SK-N-SH (cell line): ENCODE measurements around the gene KRTAP5-9.

ENCODE experiments used
- EP300 ChIP-seq, 2 experiments: IDR thresholded peaks; 2 replicates each; pipeline versions ENCODE4 v1.4.0 to v1.6.1; 2012; ENCODE audit warnings: borderline replicate concordance in 1 of 2, low read depth in 1 of 2, low read length in 1 of 2
- JUND ChIP-seq: IDR thresholded peaks from 2 replicates; pipeline ENCODE4 v1.4.0; 2012
- POLR2AphosphoS5 ChIP-seq: IDR thresholded peaks from 2 replicates; pipeline ENCODE4 v1.6.1; 2012; ENCODE audit warnings: low read depth, low read length
- REST ChIP-seq: IDR thresholded peaks from 2 replicates; pipeline ENCODE4 v1.6.1; 2012; ENCODE audit warnings: mild to moderate bottlenecking, low read depth, low read length, moderate library complexity
- RXRA ChIP-seq: IDR thresholded peaks from 2 replicates; pipeline ENCODE4 v1.4.0; 2012; ENCODE audit warnings: low read depth, mild to moderate bottlenecking, borderline replicate concordance
- TEAD4 ChIP-seq: IDR thresholded peaks from 2 replicates; pipeline ENCODE4 v1.4.0; 2012; ENCODE audit warnings: mild to moderate bottlenecking, borderline replicate concordance; ENCODE audit not compliant: insufficient read depth
- TF ChIP-seq, protein P1 (sequence below): fragments of 200-600 bp; sonication (generic); IDR thresholded peaks from 2 replicates; pipeline ENCODE4 v1.6.1; 2017; ENCODE audit warnings: antibody characterized with exemption, mild to moderate bottlenecking, moderate library complexity
- TF ChIP-seq, protein P2 (sequence below): fragments of 150-350 bp; IDR thresholded peaks from 2 replicates; pipeline ENCODE4 v1.6.1; 2016; ENCODE audit warnings: mild to moderate bottlenecking, low read depth, low read length
- TF ChIP-seq, protein P3 (sequence below): IDR thresholded peaks from 2 replicates; pipeline ENCODE4 v1.4.0; 2012; ENCODE audit warnings: low read depth, borderline replicate concordance

DNA sequence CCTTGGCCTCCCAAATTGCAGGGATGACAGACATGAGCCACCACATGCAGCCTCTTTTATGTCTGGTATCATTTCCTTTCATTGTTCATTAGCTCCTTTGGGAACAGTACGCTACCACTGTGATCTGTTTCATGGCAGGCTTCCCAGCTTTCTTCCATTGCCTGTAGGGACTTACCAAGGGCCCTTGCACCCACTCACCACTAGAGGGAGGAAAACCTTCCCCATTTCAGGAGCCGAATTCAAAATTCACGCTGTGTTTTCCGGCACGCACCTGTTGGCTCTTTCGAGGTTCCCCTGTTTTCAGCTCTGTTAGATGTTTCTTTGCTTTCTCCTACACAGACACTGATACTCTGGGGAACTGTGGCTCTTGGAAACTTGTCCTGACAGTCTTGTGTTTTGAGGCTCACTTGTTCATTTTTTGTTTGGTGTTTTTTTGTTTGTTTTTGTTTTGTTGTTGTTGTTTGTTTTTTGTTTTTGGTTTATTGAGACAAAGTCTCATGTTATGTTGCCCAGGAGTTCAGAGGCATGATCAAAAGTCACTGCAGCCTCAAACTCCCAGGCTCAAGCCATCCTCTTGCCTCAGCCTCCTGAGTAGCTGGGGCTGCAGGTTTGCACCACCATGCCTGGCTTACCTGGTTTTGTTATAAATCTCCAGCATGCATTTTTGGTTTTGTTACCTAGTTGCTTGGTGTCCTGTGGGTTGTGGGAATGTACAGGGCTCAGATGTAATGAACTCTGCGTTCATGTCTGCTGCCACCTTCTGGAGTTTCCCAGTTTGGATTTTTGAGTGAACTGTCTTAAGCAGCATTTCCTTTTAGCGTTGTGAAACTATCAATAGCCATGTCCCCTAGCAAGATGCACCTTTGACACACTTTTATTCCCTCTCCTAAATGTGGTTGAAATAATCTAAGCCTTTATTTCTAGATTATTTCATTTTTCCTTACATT, 32.1 kb downstream of the KRTAP5-9 start:
- TF ChIP-seq JUND (no peak), TEAD4 (no peak), EP300 (IDR thresholded peaks at IDR 0.05; ENCODE audit: borderline replicate concordance in 1 of 2, low read depth in 1 of 2, low read length in 1 of 2) (no peak), REST (no peak), POLR2AphosphoS5 (no peak), RXRA (no peak)
- TF ChIP-seq, protein P1, sequence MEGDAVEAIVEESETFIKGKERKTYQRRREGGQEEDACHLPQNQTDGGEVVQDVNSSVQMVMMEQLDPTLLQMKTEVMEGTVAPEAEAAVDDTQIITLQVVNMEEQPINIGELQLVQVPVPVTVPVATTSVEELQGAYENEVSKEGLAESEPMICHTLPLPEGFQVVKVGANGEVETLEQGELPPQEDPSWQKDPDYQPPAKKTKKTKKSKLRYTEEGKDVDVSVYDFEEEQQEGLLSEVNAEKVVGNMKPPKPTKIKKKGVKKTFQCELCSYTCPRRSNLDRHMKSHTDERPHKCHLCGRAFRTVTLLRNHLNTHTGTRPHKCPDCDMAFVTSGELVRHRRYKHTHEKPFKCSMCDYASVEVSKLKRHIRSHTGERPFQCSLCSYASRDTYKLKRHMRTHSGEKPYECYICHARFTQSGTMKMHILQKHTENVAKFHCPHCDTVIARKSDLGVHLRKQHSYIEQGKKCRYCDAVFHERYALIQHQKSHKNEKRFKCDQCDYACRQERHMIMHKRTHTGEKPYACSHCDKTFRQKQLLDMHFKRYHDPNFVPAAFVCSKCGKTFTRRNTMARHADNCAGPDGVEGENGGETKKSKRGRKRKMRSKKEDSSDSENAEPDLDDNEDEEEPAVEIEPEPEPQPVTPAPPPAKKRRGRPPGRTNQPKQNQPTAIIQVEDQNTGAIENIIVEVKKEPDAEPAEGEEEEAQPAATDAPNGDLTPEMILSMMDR, result peak; percentile 67
- TF ChIP-seq, protein P2, sequence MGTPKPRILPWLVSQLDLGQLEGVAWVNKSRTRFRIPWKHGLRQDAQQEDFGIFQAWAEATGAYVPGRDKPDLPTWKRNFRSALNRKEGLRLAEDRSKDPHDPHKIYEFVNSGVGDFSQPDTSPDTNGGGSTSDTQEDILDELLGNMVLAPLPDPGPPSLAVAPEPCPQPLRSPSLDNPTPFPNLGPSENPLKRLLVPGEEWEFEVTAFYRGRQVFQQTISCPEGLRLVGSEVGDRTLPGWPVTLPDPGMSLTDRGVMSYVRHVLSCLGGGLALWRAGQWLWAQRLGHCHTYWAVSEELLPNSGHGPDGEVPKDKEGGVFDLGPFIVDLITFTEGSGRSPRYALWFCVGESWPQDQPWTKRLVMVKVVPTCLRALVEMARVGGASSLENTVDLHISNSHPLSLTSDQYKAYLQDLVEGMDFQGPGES, result no peak
- TF ChIP-seq, protein P3, sequence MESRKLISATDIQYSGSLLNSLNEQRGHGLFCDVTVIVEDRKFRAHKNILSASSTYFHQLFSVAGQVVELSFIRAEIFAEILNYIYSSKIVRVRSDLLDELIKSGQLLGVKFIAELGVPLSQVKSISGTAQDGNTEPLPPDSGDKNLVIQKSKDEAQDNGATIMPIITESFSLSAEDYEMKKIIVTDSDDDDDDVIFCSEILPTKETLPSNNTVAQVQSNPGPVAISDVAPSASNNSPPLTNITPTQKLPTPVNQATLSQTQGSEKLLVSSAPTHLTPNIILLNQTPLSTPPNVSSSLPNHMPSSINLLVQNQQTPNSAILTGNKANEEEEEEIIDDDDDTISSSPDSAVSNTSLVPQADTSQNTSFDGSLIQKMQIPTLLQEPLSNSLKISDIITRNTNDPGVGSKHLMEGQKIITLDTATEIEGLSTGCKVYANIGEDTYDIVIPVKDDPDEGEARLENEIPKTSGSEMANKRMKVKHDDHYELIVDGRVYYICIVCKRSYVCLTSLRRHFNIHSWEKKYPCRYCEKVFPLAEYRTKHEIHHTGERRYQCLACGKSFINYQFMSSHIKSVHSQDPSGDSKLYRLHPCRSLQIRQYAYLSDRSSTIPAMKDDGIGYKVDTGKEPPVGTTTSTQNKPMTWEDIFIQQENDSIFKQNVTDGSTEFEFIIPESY, result no peak
